ENCODE data around the gene MRPS18A.

DNA sequence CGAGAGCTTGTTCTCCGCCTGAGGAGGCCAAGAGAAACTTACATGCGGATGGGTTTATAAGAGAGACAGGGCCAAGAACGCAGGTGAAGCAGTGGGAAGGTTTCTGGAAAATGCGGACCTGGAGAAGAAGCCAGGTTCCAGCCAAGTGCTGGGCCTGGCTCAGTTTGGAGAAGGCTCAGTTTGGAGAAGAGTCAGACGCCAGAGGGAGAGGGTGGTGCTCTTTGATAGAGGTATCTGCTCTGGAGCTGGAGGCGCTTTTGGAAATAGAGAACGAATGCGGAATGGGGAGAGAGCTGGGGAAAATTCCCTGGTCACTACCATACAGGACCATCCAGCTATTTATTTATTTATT is 42.0 kb downstream of the MRPS18A start:
- no peak for TF ChIP-seq CTCF (IDR thresholded peaks at IDR 0.05 in 4 of 5, conservative IDR thresholded peaks at IDR 0.05 in 1 of 5)
- TF ChIP-seq POLR2A (IDR thresholded peaks at IDR 0.05) = no peak
